ENCODE data around the gene FAM184B.

The FAM184B gene

DNA sequence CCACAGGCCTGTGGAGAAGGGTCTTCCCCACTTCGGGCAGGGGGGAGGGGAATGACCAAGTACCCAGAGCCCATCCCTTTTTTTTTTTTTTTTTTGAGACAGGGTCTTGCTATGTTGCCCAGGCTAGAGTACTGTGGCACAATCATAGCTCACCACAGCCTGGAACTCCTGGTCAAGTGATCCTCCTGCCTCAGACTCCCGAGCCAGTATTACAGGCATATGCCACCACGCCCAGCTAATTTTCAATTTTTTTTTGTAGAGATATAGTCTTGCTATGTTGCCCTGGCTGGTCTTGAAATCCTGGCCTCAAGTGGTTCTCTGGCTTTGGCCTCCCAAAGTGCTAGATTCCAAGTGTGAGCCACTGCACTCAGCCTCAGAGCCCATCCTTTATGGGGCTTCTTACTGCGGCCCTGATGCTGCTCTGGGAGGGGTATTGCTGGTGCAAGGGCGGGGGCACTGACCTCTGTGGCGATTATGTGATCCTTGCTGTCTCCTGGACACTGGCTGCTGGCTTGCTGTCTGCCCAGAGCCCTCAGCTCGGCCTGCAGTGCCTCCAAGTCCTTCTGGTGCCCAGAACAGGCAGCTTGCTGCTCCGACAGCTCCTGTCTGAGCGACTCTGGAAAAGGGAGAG is 134.1 kb downstream of the FAM184B start:
- TF ChIP-seq, protein P1, sequence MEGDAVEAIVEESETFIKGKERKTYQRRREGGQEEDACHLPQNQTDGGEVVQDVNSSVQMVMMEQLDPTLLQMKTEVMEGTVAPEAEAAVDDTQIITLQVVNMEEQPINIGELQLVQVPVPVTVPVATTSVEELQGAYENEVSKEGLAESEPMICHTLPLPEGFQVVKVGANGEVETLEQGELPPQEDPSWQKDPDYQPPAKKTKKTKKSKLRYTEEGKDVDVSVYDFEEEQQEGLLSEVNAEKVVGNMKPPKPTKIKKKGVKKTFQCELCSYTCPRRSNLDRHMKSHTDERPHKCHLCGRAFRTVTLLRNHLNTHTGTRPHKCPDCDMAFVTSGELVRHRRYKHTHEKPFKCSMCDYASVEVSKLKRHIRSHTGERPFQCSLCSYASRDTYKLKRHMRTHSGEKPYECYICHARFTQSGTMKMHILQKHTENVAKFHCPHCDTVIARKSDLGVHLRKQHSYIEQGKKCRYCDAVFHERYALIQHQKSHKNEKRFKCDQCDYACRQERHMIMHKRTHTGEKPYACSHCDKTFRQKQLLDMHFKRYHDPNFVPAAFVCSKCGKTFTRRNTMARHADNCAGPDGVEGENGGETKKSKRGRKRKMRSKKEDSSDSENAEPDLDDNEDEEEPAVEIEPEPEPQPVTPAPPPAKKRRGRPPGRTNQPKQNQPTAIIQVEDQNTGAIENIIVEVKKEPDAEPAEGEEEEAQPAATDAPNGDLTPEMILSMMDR (IDR thresholded peaks at IDR 0.05): no peak
- peaks cover 4% of the 10 kb centered on the region for H3K36me3 ChIP-seq
- H3K9me3 ChIP-seq: no peaks in the 10 kb centered on the region
- peaks cover 0 to 5% of the 10 kb centered on the region in 2 experiments for H3K4me1 ChIP-seq (ENCODE audit: control insufficient read depth in 1 of 2, insufficient read depth in 1 of 2, low read depth in 1 of 2, low read length in 1 of 2)
- no peak overlapping the region for H3K27ac ChIP-seq
- H3K27me3 ChIP-seq: no peaks in the 10 kb centered on the region
- no peak overlapping the region for H3K4me3 ChIP-seq (ENCODE audit: low read depth in 1 of 2, low read length in 1 of 2)

DNA sequence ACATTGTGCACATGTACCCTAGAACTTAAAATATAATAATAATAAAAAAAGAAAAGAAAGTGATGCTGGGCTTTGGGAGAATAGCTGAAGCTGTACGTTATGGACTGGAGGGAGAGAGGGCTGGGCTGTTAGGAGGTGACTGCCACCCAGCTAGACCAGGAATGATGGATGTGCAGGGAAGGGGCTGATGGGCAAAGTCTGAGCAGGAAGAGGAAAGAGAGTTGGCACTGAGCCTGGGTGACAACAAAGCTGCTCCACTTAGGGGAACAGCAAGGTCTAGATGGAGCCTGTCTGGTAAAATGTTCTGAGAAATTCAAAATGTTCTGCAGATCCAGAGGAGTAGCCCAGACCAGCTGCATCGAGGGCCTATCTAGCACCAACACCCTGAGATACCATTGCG is 134.7 kb downstream of the FAM184B start:
- TF ChIP-seq, protein P1 (IDR thresholded peaks at IDR 0.05): no peak
- Histone ChIP-seq H3K4me1 (ENCODE audit: control insufficient read depth in 1 of 2, insufficient read depth in 1 of 2, low read depth in 1 of 2, low read length in 1 of 2) (peaks cover 0 to 5% of the 10 kb centered on the region in 2 experiments), H3K9me3 (no peaks in the 10 kb centered on the region), H3K36me3 (peaks cover 5% of the 10 kb centered on the region), H3K27me3 (peaks cover 4% of the 10 kb centered on the region), H3K4me3 (ENCODE audit: low read depth in 1 of 2, low read length in 1 of 2) (no peak overlapping the region), H3K27ac (no peak overlapping the region)

DNA sequence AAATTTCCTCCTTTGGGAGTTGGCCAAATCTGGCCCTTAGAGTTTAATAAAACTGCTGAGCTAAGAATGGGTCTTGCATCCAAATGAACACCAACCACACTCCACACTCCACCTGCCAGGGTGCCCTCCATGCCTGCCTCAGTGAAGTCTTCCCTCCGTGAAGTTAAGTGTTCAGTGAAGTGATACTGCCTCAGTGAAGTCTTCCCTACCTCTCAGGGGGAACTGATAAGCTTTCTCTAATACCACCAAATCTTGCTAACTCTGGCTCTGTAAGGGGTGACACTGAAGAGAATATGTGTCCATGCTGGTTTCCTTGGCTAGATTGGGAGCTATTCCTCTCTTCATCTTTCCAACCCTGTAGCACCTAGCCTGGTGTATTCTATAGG is 139.0 kb downstream of the FAM184B start:
- Histone ChIP-seq H3K9me3 (no peaks in the 10 kb centered on the region), H3K36me3 (peaks cover 23% of the 10 kb centered on the region), H3K27ac (no peak overlapping the region), H3K4me1 (ENCODE audit: control insufficient read depth in 1 of 2, insufficient read depth in 1 of 2, low read depth in 1 of 2, low read length in 1 of 2) (no peaks in the 10 kb centered on the region), H3K4me3 (ENCODE audit: low read depth in 1 of 2, low read length in 1 of 2) (no peak overlapping the region), H3K27me3 (peaks cover 4% of the 10 kb centered on the region)
- TF ChIP-seq, protein P1 (IDR thresholded peaks at IDR 0.05): no peak

DNA sequence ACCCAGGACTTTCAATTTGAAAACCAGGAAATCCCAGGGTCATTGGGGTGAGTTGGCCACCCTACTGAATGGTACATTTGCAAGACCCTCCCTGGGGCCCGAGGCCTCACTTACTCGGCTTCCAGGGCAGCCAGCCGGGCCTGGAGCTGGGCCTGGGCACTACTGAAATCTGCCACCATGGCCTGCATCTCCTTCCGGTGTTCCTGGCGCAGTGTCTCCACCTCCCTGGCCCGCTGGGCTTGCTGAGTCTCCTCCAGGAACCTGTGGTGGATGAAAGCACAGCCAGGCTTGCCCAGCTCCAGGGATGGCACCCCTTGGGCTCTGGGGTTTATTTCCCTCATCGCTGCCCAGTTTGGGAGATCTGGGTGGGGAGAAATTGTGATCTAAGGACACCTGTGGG is 142.3 kb downstream of the FAM184B start:
- Histone ChIP-seq H3K4me1 (ENCODE audit: control insufficient read depth in 1 of 2, insufficient read depth in 1 of 2, low read depth in 1 of 2, low read length in 1 of 2) (no peaks in the 10 kb centered on the region), H3K9me3 (no peaks in the 10 kb centered on the region), H3K4me3 (ENCODE audit: low read depth in 1 of 2, low read length in 1 of 2) (no peak overlapping the region), H3K27me3 (peaks cover 4% of the 10 kb centered on the region), H3K36me3 (peaks cover 53% of the 10 kb centered on the region), H3K27ac (no peak overlapping the region)
- TF ChIP-seq, protein P1 (IDR thresholded peaks at IDR 0.05): no peak

DNA sequence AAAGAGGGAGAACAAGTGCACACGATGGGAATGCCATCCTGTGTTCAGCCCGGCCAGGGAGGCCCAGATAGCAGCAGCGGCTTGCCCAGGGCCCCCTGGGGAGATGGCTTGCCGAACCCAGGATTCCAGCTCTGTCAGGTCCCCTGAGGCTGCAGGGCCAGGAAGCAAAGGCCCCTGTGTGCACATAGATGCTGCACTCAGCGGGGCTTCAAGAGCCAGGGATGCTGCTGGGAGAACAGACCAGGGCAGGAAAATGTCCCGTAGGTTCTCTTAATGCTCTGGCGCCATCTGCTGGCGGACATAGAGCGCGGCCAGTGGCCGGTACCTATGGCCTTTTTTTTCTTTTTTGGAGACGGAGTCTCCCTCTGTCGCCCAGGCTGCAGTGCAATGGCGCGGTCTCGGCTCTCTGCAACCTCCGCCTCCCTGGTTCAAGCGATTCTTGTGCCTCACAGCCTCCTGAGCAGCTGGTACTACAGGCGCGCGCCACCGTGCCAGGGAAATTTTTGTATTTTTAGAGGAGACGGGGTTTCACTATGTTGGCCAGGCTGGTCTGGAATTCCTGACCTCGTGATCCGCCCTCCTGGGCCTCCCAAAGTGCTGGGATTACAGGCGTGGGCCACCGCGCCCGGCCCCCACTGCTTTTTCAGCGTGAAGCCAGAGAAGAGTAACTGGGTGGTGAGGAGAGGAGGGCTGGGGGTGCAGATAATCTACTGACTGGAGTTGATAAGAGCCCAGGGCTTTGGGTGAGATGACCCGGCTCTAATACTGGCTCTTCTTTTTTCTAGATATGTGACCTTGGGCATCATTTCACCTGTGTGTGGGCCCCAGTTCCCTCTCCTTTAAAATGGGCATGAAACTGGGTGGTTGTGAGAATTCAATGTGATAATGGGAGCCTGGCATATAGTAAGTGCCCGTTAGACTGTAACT is 144.5 kb downstream of the FAM184B start:
- H3K4me1 ChIP-seq (ENCODE audit: control insufficient read depth in 1 of 2, insufficient read depth in 1 of 2, low read depth in 1 of 2, low read length in 1 of 2): no peaks in the 10 kb centered on the region
- peaks cover 70% of the 10 kb centered on the region for H3K36me3 ChIP-seq
- H3K27ac ChIP-seq: no peak overlapping the region
- H3K4me3 ChIP-seq (ENCODE audit: low read depth in 1 of 2, low read length in 1 of 2): no peak overlapping the region
- no peaks in the 10 kb centered on the region for H3K9me3 ChIP-seq
- H3K27me3 ChIP-seq: peaks cover 2% of the 10 kb centered on the region
- TF ChIP-seq, protein P1 (IDR thresholded peaks at IDR 0.05): peak; percentile 51
